Measurements from ENCODE around the gene RHBDF1. TPM values are rescaled to one million over a fixed set of nuclear protein-coding genes. Genes with fewer than 3 reads are reported as not detected.

Gene RHBDF1
- total and polyA plus RNA-seq, 10 of the 15 experiments (the other 5 are each of a cell fraction or from before 2014, with no cell fraction given), result 0.04 to 0.85 (median 0.36) TPM; not detected in 3

GRCh38 chr16:74747-75334 lies 2.4 kb upstream of the RHBDF1 start:
- Histone ChIP-seq H4K20me1 (ENCODE audit: control insufficient read depth, insufficient read depth) (no peaks in the 10 kb centered on the region; the same call in 1 of the 2 replicates), H3K9ac (ENCODE audit: control insufficient read depth, insufficient read depth, low read length) (no peak overlapping the region), H3K27ac (ENCODE audit: control insufficient read depth, insufficient read depth) (no peak overlapping the region), H3K4me2 (ENCODE audit: control insufficient read depth, insufficient read depth) (no peak overlapping the region), H3K9me3 (replicated peaks; ENCODE audit: control insufficient read depth, insufficient read depth, low read length) (no peaks in the 10 kb centered on the region), H3K36me3 (ENCODE audit: control insufficient read depth in 2 of 2, insufficient read depth in 2 of 2, low read length in 1 of 2) (no peaks in the 10 kb centered on the region; a peak in 1 of 4 replicates), H3K79me2 (ENCODE audit: control insufficient read depth, insufficient read depth, low read length) (peaks cover 10% of the 10 kb centered on the region), H3K27me3 (replicated peaks in 1 of 2; ENCODE audit: control insufficient read depth in 2 of 2, insufficient read depth in 2 of 2, low read length in 1 of 2) (peaks cover 4 to 12% of the 10 kb centered on the region in 2 experiments; a peak in 3 of 4 replicates), H3K4me1 (ENCODE audit: control insufficient read depth, insufficient read depth, low read length) (peaks cover 20% of the 10 kb centered on the region), H2AFZ (ENCODE audit: control insufficient read depth, low read depth, low read length) (no peak overlapping the region), H3K4me3 (no peak overlapping the region)
- no TSS peak for BruUV-seq (replicated peaks)
- TF ChIP-seq BMI1 (IDR thresholded peaks at IDR 0.05; ENCODE audit: borderline replicate concordance) (no peak), CTCF (IDR thresholded peaks at IDR 0.05 in 2 of 3, conservative IDR thresholded peaks at IDR 0.05 in 1 of 3; ENCODE audit: control insufficient read depth in 2 of 3, extremely low read depth in 1 of 3, insufficient read depth in 1 of 3, low read depth in 3 of 3, low read length in 3 of 3) (no peak), RELB (IDR thresholded peaks at IDR 0.05; ENCODE audit: low read depth) (no peak), TCF3 (IDR thresholded peaks at IDR 0.05; ENCODE audit: borderline replicate concordance, insufficient read depth, low read depth, low read length) (no peak), CBX3 (IDR thresholded peaks at IDR 0.05; ENCODE audit: borderline replicate concordance, low read depth) (no peak), NR2C1 (IDR thresholded peaks at IDR 0.05) (no peak), PAX8 (IDR thresholded peaks at IDR 0.05) (no peak), JUND (IDR thresholded peaks at IDR 0.05; ENCODE audit: low read depth, low read length) (no peak), MEF2B (IDR thresholded peaks at IDR 0.05; ENCODE audit: partially characterized antibody, poor library complexity, severe bottlenecking) (no peak)
- no peak for ATAC-seq
- in situ Hi-C loops (cut with MboI), result no loop called here
- ChIA-PET RAD21 (ENCODE audit: unreplicated experiment) (no interaction called here), POLR2A (interaction anchor here (1.0 to 1.2 kb wide), 2 partner anchors 17 to 22 kb away, joined by 3 read pairs; no protein-coding TSS in a partner anchor), CTCF (interaction anchor here (1.8 to 14.2 kb wide), 2 partner anchors 9 to 22 kb away, joined by 14 to 319 read pairs; no protein-coding TSS in a partner anchor), SMC1A (ENCODE audit: uncharacterized antibody, unreplicated experiment) (interaction anchor here (1.2 kb wide), 1 partner anchor 18 kb away, joined by 3 read pairs; no protein-coding TSS in a partner anchor)
- 72% methylated on average over 16 of the region's 16 CpGs for WGBS (ENCODE audit: insufficient coverage, insufficient replicate concordance, low lambda C conversion rate, missing lambda C conversion rate)
- intact Hi-C loops (cut with micrococcal nuclease; ENCODE audit: unreplicated experiment), result no loop called here
- FAIRE-seq, result no peak
- DNase-seq (ENCODE audit: low read depth, low spot score), result no peak
